Left forelimb (tissue), 1 donor: ENCODE measurements around the gene MRPL48.
"Not testable (repeated sequence)": the region's sequence is repeated elsewhere in the genome, so short reads cannot be mapped to it uniquely, and the experiment has no call there.

ENCODE experiments used
- DNase-seq: peaks from one replicate; pipeline ENCODE4 v3.0.0-alpha.2; 2018; ENCODE audit warnings: low spot score

MRPL48 gene

GRCh38 chr11:73779084-73779902 is 8.4 kb upstream of the MRPL48 start:
- DNase-seq: peak; percentile 100

- no peak for DNase-seq
These were observed 6.4 kb upstream of the MRPL48 start for GRCh38 chr11:73781303-73781702.

GRCh38 chr11:73783483-73784020 is 4.1 kb upstream of the MRPL48 start:
- no peak for DNase-seq

GRCh38 chr11:73784080-73784634 is 3.5 kb upstream of the MRPL48 start:
- DNase-seq: no peak

- no peak for DNase-seq
These were observed 2.9 kb upstream of the MRPL48 start for GRCh38 chr11:73784734-73785133.

GRCh38 chr11:73785467-73785866 is 2.2 kb upstream of the MRPL48 start:
- not testable (repeated sequence) for DNase-seq

- DNase-seq: no peak
These were observed 527 bp upstream of the MRPL48 start for GRCh38 chr11:73787051-73787642.

GRCh38 chr11:73789279-73789670 is 1.6 kb downstream of the MRPL48 start:
- DNase-seq: no peak

GRCh38 chr11:73792584-73792983 is 4.9 kb downstream of the MRPL48 start:
- DNase-seq: no peak

- DNase-seq: no peak
These were observed 8.4 kb downstream of the MRPL48 start for GRCh38 chr11:73795925-73796632.

GRCh38 chr11:73797457-73797856 is 9.8 kb downstream of the MRPL48 start:
- DNase-seq: peak; percentile 75

GRCh38 chr11:73800276-73800806 is 12.7 kb downstream of the MRPL48 start:
- DNase-seq: no peak

GRCh38 chr11:73801136-73801535 is 13.5 kb downstream of the MRPL48 start:
- DNase-seq: no peak

GRCh38 chr11:73804712-73805111 is 17.0 kb downstream of the MRPL48 start:
- no peak for DNase-seq

- no peak for DNase-seq
These were observed 20.4 kb downstream of the MRPL48 start for GRCh38 chr11:73808052-73808451.

GRCh38 chr11:73810637-73811036 is 23.0 kb downstream of the MRPL48 start:
- DNase-seq: no peak

GRCh38 chr11:73812234-73812633 is 24.6 kb downstream of the MRPL48 start:
- DNase-seq: no peak

- DNase-seq: no peak
These were observed 27.1 kb downstream of the MRPL48 start for GRCh38 chr11:73814812-73815211.

- DNase-seq: no peak
These were observed 31.2 kb downstream of the MRPL48 start for GRCh38 chr11:73818846-73819245.

- DNase-seq: no peak
These were observed 42.6 kb downstream of the MRPL48 start for GRCh38 chr11:73830261-73830660.

GRCh38 chr11:73833067-73833466 is 45.4 kb downstream of the MRPL48 start:
- no peak for DNase-seq

- no peak for DNase-seq
These were observed 50.9 kb downstream of the MRPL48 start for GRCh38 chr11:73838443-73839122.
